HEK293T (cell line): ENCODE results near the gene ALDOA.

Experiments used
- ARNT ChIP-seq: fragments of 450-650 bp; IDR thresholded peaks from 2 replicates; pipeline ENCODE4 v1.6.1; 2017; ENCODE audit warnings: mild to moderate bottlenecking
- BHLHE40 ChIP-seq: fragments of 450-650 bp; IDR thresholded peaks from 2 replicates; pipeline ENCODE4 v1.6.1; 2016; ENCODE audit warnings: mild to moderate bottlenecking, moderate library complexity, borderline replicate concordance
- FOXA1 ChIP-seq: fragments of 450-650 bp; IDR thresholded peaks from 2 replicates; pipeline ENCODE4 v1.6.1; 2016; ENCODE audit warnings: mild to moderate bottlenecking
- LEF1 ChIP-seq: fragments of 450-650 bp; IDR thresholded peaks from 2 replicates; pipeline ENCODE4 v1.6.1; 2017; ENCODE audit warnings: mild to moderate bottlenecking, borderline replicate concordance
- NFRKB ChIP-seq: fragments of 450-650 bp; IDR thresholded peaks from 2 replicates; pipeline ENCODE4 v1.6.1; 2016; ENCODE audit warnings: mild to moderate bottlenecking, moderate library complexity
- SP1 ChIP-seq: fragments of 450-650 bp; IDR thresholded peaks from 2 replicates; pipeline ENCODE4 v1.6.1; 2017
- ZNF384 ChIP-seq: fragments of 450-650 bp; IDR thresholded peaks from 2 replicates; pipeline ENCODE4 v1.6.1; 2016

GRCh38 chr16:30090610-30091331 is 25.2 kb downstream of the ALDOA start:
- TF ChIP-seq FOXA1: no peak
- TF ChIP-seq NFRKB: no peak
- TF ChIP-seq SP1: no peak
- no peak for TF ChIP-seq BHLHE40
- TF ChIP-seq ZNF384: no peak
- no peak for TF ChIP-seq LEF1
- no peak for TF ChIP-seq ARNT
